Suprapubic skin (tissue), 4 donors: Measurements from ENCODE around the gene SNAPIN. TPM values are rescaled to one million over a fixed set of nuclear protein-coding genes. Genes with fewer than 3 reads are reported as not detected.

ENCODE experiments used
- DNase-seq, 2 donors: peaks; one replicate each; pipeline ENCODE4 v3.0.0-alpha.2; 2019; ENCODE audit warnings: low spot score in 2 of 2
- H3K27ac ChIP-seq: fragments of 200-600 bp; sonication (generic); one replicate; pipeline ENCODE4 v1.5.1; 2019
- H3K27me3 ChIP-seq: fragments of 200-600 bp; sonication (generic); one replicate; pipeline ENCODE4 v1.5.1; 2019
- H3K36me3 ChIP-seq: fragments of 200-600 bp; sonication (generic); one replicate; pipeline ENCODE4 v1.5.1; 2019
- H3K4me1 ChIP-seq: fragments of 200-600 bp; sonication (generic); one replicate; pipeline ENCODE4 v1.5.1; 2019
- H3K4me3 ChIP-seq: fragments of 200-600 bp; sonication (generic); one replicate; pipeline ENCODE4 v1.5.1; 2019; ENCODE audit warnings: mild to moderate bottlenecking
- H3K9me3 ChIP-seq: fragments of 200-600 bp; sonication (generic); one replicate; pipeline ENCODE4 v1.5.1; 2019
- CTCF ChIP-seq, 2 donors: fragments of 200-600 bp in 1 of 2; fragments of 450-650 bp in 1 of 2; sonication (generic) in 1 of 2; IDR thresholded peaks; one replicate each; pipeline ENCODE4 v1.5.1; 2016 to 2019; ENCODE audit warnings: antibody characterized with exemption in 2 of 2, mild to moderate bottlenecking in 1 of 2, moderate library complexity in 1 of 2
- EP300 ChIP-seq: sonication (generic); formaldehyde crosslinking; IDR thresholded peaks from one replicate; pipeline ENCODE4 v1.6.1; 2017; ENCODE audit warnings: antibody characterized with exemption
- POLR2A ChIP-seq, 2 donors: fragments of 450-650 bp; IDR thresholded peaks; one replicate each; pipeline ENCODE4 v1.6.1; 2017; ENCODE audit warnings: antibody characterized with exemption in 2 of 2, mild to moderate bottlenecking in 2 of 2, moderate library complexity in 2 of 2
- POLR2AphosphoS5 ChIP-seq, 3 donors: sonication (generic); formaldehyde crosslinking; IDR thresholded peaks; one replicate each; pipeline ENCODE4 v1.6.1; 2017; ENCODE audit warnings: antibody characterized with exemption in 3 of 3
- WGBS: methylation state at CpG from one replicate; pipeline ENCODE4 v1.1.5; 2018; 5-methylcytosine and 5-hydroxymethylcytosine counted together
- total RNA-seq, 4 donors: library from RNA; depleted of rRNA; stranded (reverse); fragments of >200 nt; gene quantifications; one replicate each; pipeline ENCODE4 v1.1.0, GENCODE V29; 2016

The SNAPIN gene
- total RNA-seq, 4 donors from 2014 or later, result 33.6 to 41.1 (median 35.6) TPM

GRCh38 chr1:153626904-153627714, 31.4 kb upstream of the SNAPIN start, which contains the start of gene S100A13:
S100A13 (minus strand) TSS chr1:153627505; CDS start chr1:153626472, 1,033 bp downstream.
- Histone ChIP-seq H3K4me3 (peak within 1 kb of the TSS; percentile 55), H3K27me3 (no peaks in the 10 kb centered on the region), H3K27ac (peak within 1 kb of the TSS; percentile 92), H3K9me3 (no peaks in the 10 kb centered on the region), H3K36me3 (peaks cover 10% of the 10 kb centered on the region), H3K4me1 (peaks cover 53% of the 10 kb centered on the region)
- TF ChIP-seq EP300 (no peak), CTCF (IDR thresholded peaks at IDR 0.05) (peak; percentile 48 to 68), POLR2A (IDR thresholded peaks at IDR 0.05) (peak in 1 of 2 donors; percentile 68), POLR2AphosphoS5 (IDR thresholded peaks at IDR 0.05) (peak in 2 of 3 donors; percentile 20 to 43)
- DNase-seq, result peak; percentile 91 to 92
- 4% methylated on average over 28 of the region's 28 CpGs for WGBS

- Histone ChIP-seq H3K4me3 (peak within 1 kb of the TSS; percentile 55), H3K27ac (peak within 1 kb of the TSS; percentile 92), H3K27me3 (no peaks in the 10 kb centered on the region), H3K9me3 (no peaks in the 10 kb centered on the region), H3K36me3 (peaks cover 10% of the 10 kb centered on the region), H3K4me1 (peaks cover 57% of the 10 kb centered on the region)
- DNase-seq, result peak in 1 of 2 donors; percentile 81
- WGBS, result 52% methylated on average over 10 of the region's 10 CpGs
- TF ChIP-seq EP300 (no peak), POLR2A (IDR thresholded peaks at IDR 0.05) (no peak), CTCF (IDR thresholded peaks at IDR 0.05) (no peak), POLR2AphosphoS5 (IDR thresholded peaks at IDR 0.05) (no peak)
These were observed 30.5 kb upstream of the SNAPIN start, which contains the start of gene S100A1 for GRCh38 chr1:153627715-153628626. S100A1 (plus strand) TSS chr1:153628434; CDS start chr1:153630522, 2,088 bp downstream.

GRCh38 chr1:153628638-153629342, 29.7 kb upstream of the SNAPIN start:
- Histone ChIP-seq H3K4me1 (peaks cover 64% of the 10 kb centered on the region), H3K4me3 (no peak overlapping the region), H3K36me3 (peaks cover 7% of the 10 kb centered on the region), H3K27me3 (no peaks in the 10 kb centered on the region), H3K27ac (peak overlapping the region; percentile 92), H3K9me3 (no peaks in the 10 kb centered on the region)
- no peak for TF ChIP-seq POLR2A (IDR thresholded peaks at IDR 0.05)
- TF ChIP-seq CTCF (IDR thresholded peaks at IDR 0.05), result no peak
- TF ChIP-seq POLR2AphosphoS5 (IDR thresholded peaks at IDR 0.05), result no peak
- TF ChIP-seq EP300, result no peak
- 80% methylated on average over 6 of the region's 6 CpGs for WGBS
- DNase-seq, result peak in 1 of 2 donors; percentile 61

GRCh38 chr1:153629343-153629665, 29.2 kb upstream of the SNAPIN start:
- no peak overlapping the region for H3K4me3 ChIP-seq

More at GRCh38 chr1:153629343-153629665, 29.2 kb upstream of the SNAPIN start:
- Histone ChIP-seq H3K27ac (no peak overlapping the region), H3K4me1 (peaks cover 64% of the 10 kb centered on the region), H3K9me3 (no peaks in the 10 kb centered on the region), H3K27me3 (no peaks in the 10 kb centered on the region), H3K36me3 (peaks cover 7% of the 10 kb centered on the region)
- 86% methylated on average over 4 of the region's 5 CpGs for WGBS
- DNase-seq, result peak in 1 of 2 donors; percentile 60
- TF ChIP-seq EP300, result no peak
- no peak for TF ChIP-seq CTCF (IDR thresholded peaks at IDR 0.05)
- no peak for TF ChIP-seq POLR2A (IDR thresholded peaks at IDR 0.05)
- TF ChIP-seq POLR2AphosphoS5 (IDR thresholded peaks at IDR 0.05), result no peak
